OCI-LY7 (cell line): ENCODE measurements around the gene SPINK4.
A peak's percentile ranks its signal among the peaks of the same experiment; 100 is the strongest.

Source experiments
- CTCF ChIP-seq: fragments of 200-600 bp; sonication (generic); conservative IDR thresholded peaks from 2 replicates; pipeline ENCODE4 v1.5.1; 2014; ENCODE audit warnings: mild to moderate bottlenecking, antibody characterized with exemption, low read length, moderate library complexity, mixed read lengths
- EZH2phosphoT487 ChIP-seq: fragments of 200-600 bp; sonication (generic); IDR thresholded peaks from 2 replicates; pipeline ENCODE4 v1.6.1; 2018; ENCODE audit warnings: low read depth, borderline replicate concordance, mild to moderate bottlenecking, mixed run types, antibody characterized with exemption, low read length, moderate library complexity, mixed read lengths

DNA sequence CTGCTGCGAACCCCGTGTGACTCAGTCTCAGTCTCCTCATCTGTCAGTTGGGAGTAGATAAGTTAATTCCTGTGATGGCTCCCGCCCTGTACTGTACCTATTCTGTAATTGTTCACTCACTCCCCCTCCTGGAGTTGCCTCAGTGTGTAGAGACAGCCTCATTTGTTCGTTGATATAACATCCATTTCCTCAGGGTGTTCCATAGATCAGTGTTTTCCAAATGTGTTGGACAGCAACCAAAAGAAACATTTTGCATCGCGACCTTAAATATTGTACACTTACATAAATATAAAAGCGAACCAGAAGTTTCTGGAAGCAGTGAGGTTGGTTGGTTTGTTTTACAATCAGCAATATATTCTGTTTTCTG, 51.0 kb downstream of the SPINK4 start:
- TF ChIP-seq CTCF (peak; percentile 48), EZH2phosphoT487 (no peak)
